Activated CD4-positive, CD25-positive, alpha-beta regulatory T cell treated with anti-CD3 and anti-CD28 coated beads, Interleukin-2, amount 50 U/mL, for 24 hours (primary cell): ENCODE results near the gene HBG1.

Source experiments
- ATAC-seq, 2 donors: fragments of 150-1000 bp; cut with Tn5 transposase; one replicate each; pipeline ENCODE4 v1.10.0; 2021; ENCODE audit warnings: mild to moderate bottlenecking in 1 of 2, moderate library complexity in 1 of 2

The HBG1 gene

DNA sequence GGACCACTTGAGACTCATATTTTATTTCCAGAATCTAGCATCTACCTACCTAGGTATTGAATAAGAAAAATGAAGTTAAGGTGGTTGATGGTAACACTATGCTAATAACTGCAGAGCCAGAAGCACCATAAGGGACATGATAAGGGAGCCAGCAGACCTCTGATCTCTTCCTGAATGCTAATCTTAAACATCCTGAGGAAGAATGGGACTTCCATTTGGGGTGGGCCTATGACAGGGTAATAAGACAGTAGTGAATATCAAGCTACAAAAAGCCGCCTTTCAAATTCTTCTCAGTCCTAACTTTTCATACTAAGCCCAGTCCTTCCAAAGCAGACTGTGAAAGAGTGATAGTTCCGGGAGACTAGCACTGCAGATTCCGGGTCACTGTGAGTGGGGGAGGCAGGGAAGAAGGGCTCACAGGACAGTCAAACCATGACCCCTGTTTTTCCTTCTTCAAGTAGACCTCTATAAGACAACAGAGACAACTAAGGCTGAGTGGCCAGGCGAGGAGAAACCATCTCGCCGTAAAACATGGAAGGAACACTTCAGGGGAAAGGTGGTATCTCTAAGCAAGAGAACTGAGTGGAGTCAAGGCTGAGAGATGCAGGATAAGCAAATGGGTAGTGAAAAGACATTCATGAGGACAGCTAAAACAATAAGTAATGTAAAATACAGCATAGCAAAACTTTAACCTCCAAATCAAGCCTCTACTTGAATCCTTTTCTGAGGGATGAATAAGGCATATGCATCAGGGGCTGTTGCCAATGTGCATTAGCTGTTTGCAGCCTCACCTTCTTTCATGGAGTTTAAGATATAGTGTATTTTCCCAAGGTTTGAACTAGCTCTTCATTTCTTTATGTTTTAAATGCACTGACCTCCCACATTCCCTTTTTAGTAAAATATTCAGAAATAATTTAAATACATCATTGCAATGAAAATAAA, 24.8 kb downstream of the HBG1 start:
- ATAC-seq, result no peak

DNA sequence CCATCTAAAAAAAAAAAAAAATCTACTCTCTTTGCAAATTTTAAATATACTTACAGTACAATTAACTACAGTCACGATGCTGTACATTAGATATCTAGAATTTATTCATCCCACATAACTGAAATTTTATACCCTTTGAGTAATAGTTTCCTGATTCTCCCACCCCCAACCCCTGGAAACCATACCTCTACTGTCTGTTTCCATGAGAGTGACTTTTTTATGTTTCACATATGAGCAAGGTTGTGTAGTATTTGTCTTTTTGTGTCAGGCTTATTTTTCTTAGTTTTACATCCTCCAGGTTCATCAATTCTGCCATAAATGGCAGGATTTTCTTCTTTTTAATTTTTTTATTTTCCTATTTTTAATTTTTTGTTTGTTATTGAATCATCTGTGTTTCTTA, 26.0 kb downstream of the HBG1 start:
- ATAC-seq, result no peak

DNA sequence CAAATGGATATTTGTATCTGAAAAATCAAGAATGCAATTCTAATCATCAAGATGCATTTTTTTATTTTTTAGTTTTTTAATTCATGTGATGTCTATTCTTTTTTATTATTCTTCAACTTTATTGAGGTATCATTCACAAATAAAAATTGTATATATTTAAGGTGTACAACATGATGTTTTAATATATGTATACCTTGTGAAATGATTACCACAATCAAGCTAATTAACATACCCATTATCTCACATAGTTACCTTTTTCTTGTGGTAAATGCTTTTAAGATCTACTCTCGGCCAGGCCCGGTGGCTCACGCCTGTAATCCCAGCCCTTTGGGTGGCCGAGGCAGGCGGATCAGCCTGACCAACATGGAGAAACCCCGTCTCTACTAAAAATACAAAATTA, 26.5 kb downstream of the HBG1 start:
- no peak for ATAC-seq

DNA sequence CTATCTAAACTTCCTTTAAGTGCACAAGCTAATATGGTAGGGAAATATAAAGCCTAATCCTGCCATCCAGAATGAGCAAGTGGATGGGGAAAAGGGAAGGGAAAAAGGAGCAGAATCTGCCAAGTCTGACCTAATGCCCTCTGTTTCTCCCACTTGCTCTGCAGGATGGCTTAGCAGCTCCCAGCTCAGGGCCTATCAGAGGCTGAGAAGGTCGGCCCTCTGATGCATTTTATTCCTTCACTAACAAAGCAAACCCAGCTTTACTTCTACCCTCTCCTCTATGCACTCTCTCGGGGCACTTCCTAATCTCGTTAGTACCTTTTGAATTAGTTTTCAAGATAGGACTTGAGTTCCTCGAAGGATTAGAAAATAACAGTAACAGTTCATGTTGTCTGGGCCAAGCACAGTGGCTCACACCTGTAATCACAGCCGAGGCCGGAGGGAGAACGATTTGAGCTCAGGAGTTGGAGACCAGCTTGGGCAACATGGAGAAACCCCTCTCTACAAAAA, 39.2 kb downstream of the HBG1 start:
- no peak for ATAC-seq

DNA sequence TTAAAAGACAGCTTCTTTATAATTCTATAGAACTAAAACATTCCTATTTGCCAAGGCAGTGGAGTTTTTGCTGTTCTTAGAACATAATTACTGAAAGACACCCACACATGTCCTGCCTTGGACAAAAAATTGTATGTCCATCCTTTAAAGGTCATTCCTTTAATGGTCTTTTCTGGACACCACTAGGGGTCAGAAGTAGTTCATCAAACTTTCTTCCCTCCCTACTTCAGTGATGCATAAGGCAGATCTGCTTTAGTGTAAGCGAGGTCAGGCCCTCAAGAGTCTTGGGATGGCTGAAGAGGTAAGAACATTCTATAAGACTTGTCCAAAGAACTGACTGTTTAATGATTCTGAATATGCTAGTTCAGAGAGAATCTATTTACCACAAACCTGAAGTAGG, 44.9 kb downstream of the HBG1 start:
- no peak for ATAC-seq

DNA sequence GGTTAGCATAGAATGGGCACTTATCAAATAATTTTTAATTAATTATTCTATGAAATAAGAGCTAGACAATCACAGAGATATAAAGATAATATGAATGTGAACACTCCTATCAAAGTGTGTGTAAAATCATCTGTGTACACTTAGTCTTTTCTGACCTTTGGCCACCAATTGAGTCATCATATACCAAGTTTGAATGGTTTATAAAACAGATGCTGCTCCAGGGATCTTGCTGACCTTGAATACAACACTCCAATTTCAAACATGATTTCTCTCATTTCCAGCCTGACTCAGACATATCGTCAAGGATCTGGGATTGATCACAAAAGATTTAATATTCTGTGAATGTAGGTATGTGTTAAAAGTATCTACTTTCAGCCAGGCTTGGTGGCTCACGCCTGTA, 46.3 kb downstream of the HBG1 start:
- ATAC-seq, result no peak

DNA sequence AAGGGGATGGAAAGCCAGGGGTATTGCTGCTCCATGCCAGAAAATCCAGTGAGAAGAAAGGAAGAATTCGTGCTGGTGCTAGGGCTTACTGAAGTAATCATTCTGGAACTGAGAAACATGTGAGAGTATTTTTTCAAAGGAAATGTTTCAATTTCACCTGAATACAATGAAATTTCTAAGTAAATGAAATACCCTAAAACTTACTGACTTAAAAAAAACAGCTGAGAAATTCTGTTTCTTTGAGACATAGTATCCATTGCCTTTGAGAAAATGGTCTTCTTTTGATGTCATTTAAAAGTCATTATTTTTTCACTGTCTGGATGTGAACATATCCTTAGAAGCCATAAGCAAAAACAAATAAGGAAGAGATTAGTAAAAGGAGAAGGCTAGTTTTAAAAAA, 49.1 kb downstream of the HBG1 start, which contains the start of gene OR51V1:
Gene OR51V1 (minus strand): TSS at position 101 of the 400 bp plus-strand sequence. CDS start 0 bp downstream, at position 101.
- no peak for ATAC-seq

DNA sequence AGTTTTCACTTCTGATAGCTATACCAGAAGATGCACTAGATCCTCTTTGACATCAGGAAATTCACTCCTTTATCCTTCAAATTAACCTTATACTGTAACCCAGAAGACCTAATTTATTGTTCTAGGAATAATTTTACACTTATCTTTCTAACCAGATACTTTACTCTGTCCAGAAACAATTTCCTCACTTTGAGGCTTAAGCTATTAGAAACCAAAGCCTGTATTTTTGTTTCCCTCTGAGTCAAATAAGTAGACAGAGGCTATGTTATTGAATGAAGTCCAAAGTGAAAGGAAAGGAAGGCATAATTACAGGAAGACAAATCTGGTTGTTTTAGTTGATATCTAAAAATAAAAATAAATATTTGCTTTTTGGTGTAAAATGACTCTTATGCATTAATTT, 51.4 kb downstream of the HBG1 start:
- no peak for ATAC-seq
